Measurements from ENCODE around the gene PIP4K2A. TPM values are rescaled to one million over a fixed set of nuclear protein-coding genes. Genes with fewer than 3 reads are reported as not detected.

The PIP4K2A gene
- total RNA-seq, 1 donor from 2014 or later = 28.6 TPM

DNA sequence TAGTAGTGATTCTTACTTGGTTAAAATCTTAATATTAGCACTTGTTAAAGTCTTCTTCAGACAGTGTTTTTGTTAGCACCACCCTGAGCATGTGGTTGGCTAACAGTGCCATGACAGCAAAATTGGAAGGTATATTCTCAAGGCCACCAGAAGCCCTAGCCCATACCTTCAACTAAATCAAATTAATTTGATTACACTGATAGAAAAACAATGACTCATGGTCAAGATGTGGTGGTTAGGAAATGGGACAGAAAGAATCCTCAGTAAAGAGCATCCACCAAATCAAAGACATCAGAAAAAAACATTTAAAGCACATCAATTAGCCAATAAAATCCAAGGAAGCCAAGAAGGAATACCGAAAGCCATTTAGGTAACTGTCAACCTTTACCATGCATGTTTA is 75.5 kb downstream of the PIP4K2A start:
- DNase-seq (ENCODE audit: low read depth) = no peak
- TF ChIP-seq, protein P1, sequence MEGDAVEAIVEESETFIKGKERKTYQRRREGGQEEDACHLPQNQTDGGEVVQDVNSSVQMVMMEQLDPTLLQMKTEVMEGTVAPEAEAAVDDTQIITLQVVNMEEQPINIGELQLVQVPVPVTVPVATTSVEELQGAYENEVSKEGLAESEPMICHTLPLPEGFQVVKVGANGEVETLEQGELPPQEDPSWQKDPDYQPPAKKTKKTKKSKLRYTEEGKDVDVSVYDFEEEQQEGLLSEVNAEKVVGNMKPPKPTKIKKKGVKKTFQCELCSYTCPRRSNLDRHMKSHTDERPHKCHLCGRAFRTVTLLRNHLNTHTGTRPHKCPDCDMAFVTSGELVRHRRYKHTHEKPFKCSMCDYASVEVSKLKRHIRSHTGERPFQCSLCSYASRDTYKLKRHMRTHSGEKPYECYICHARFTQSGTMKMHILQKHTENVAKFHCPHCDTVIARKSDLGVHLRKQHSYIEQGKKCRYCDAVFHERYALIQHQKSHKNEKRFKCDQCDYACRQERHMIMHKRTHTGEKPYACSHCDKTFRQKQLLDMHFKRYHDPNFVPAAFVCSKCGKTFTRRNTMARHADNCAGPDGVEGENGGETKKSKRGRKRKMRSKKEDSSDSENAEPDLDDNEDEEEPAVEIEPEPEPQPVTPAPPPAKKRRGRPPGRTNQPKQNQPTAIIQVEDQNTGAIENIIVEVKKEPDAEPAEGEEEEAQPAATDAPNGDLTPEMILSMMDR (conservative IDR thresholded peaks at IDR 0.05; ENCODE audit: low read depth, low read length) = no peak
- H3K4me3 ChIP-seq (ENCODE audit: low read depth, low read length) = no peak overlapping the region

DNA sequence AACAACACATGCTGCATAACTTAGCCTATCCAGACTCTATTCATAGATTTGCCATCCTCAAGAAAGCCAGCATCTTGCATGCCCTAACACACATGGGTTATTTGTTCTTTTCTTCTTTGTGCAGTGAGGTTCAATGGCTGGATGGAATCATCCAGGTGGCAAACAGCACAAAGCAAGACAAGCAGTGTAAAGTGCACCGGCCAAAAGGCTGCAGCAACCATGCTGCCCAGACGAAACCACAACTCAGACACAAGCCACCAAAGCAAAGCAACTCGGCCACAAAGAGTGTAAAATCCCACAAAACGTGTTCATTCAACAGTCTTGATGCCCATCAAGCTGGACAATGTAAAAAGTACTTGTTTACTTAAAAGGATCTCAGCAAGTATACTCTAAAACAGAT is 76.9 kb downstream of the PIP4K2A start:
- TF ChIP-seq, protein P1 (conservative IDR thresholded peaks at IDR 0.05; ENCODE audit: low read depth, low read length) = no peak
- no peak for DNase-seq (ENCODE audit: low read depth)
- no peak overlapping the region for H3K4me3 ChIP-seq (ENCODE audit: low read depth, low read length)

DNA sequence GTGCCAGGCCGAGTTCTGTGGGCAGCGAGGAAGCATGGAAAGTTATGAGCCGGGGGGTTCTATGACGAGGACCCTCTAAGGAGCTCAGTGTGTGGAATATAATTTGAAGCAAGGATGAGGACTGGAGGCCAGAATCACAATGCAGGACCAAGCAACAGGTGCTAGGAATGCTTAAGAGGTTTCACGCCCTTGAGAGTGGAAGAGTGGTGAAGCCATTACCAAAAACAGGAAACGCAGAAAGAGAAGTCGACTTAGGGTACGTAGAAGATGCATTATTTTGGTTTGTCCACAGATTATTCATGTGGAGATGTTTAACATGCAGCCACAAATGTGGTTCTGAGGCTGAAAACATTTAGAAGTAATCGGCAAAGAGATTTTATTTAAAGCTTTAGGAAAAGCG is 78.7 kb downstream of the PIP4K2A start:
- no peak overlapping the region for H3K4me3 ChIP-seq (ENCODE audit: low read depth, low read length)
- TF ChIP-seq, protein P1 (conservative IDR thresholded peaks at IDR 0.05; ENCODE audit: low read depth, low read length) = no peak
- DNase-seq (ENCODE audit: low read depth) = no peak

DNA sequence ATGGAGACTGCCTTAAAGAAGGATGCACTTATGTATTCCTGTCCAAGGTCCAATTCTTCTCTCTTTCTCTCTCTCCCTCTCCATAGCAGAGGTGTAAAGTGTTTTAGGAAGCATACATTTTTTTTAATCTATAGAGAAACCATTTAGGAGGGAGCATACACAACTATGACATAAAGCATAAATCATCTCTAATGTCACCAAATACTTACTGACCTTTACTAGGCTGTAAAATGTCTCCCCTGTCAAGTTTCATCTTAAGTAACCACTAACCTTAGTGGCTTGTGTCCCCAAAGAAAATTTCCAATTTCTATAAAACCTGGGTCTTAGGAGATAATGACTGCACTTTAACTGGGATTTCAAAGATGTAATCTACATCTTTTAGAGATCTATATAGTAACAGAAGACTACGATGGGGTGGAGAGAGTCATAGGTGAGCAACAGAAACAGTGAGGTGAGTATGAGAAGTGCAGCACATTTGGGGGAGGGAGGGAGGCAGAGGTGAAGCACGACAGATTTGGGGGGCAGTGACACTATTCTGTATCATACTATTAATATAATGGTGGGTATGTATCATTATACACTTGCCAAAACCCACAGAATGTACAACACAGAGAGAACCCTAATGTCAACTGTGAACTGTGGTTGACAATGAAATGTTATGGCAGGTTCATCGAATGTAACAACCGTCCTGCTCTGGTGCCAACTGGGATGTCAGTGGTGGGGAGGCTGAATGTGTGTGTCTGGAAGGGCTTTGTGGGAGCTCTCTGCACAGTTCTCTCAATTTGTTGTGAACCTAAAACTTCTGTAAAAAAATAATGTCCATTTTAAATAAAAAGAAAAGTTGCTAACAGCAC is 79.5 kb downstream of the PIP4K2A start:
- H3K4me3 ChIP-seq (ENCODE audit: low read depth, low read length) = no peak overlapping the region
- no peak for DNase-seq (ENCODE audit: low read depth)
- TF ChIP-seq, protein P1 (conservative IDR thresholded peaks at IDR 0.05; ENCODE audit: low read depth, low read length) = no peak

DNA sequence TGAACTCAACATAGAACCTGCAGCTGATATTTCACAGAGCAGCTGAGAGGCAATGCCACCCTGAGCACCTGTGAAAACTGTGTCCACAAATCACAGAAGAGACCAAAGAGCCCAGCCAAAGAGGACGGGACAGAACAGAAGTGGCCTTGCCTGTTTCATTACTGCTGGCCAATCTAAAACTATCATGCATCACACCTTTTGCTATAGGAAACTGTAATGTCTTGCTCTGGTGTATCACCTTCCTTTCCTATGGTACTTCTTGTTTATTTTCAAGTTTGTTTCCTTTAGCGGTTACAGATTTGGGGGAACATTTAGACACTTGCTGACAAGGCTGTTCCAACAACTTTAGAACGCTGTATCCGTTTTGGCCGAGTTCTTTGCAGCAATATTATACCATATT is 80.3 kb downstream of the PIP4K2A start:
- no peak for DNase-seq (ENCODE audit: low read depth)
- TF ChIP-seq, protein P1 (conservative IDR thresholded peaks at IDR 0.05; ENCODE audit: low read depth, low read length) = no peak
- H3K4me3 ChIP-seq (ENCODE audit: low read depth, low read length) = no peak overlapping the region

DNA sequence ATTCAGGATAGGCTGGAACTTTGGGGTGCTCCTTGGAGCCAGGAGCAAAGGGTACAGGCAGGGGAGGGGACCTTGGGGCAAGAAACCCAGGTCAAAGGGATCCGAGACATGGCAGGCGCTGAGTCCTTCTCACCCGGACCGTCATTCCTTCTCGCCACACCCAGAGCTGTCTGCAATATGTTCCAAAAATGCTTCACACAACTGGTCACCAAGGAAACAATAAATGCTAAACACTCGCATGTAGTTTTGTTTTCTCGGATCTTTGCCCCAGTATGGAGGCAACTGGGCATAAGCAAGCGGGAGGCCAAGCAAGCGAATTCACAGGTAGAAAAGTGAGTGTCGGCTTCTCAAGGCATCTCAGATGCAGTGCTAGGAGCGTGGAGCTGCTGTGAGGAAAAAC is 80.8 kb downstream of the PIP4K2A start:
- TF ChIP-seq, protein P1 (conservative IDR thresholded peaks at IDR 0.05; ENCODE audit: low read depth, low read length) = no peak
- no peak overlapping the region for H3K4me3 ChIP-seq (ENCODE audit: low read depth, low read length)
- no peak for DNase-seq (ENCODE audit: low read depth)

DNA sequence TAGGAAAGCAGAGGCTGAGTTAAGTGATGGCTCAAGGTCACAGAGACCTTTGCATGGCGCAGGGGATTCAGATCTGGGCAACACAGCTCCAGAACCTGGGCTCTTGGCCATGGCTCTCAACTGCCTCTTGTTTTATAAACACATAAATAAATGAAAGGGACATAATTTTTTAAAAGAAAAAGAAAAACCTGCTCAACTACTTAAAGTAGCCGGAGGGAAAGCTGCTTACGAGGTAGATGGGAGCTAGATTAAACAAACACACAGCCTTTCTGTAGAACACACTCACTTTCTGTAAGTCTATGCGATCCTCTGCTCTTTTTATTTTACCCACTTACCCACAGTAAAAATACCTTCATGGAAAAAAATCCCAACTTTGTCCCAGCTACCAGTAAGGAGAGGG is 81.3 kb downstream of the PIP4K2A start:
- H3K4me3 ChIP-seq (ENCODE audit: low read depth, low read length) = no peak overlapping the region
- no peak for DNase-seq (ENCODE audit: low read depth)
- TF ChIP-seq, protein P1 (conservative IDR thresholded peaks at IDR 0.05; ENCODE audit: low read depth, low read length) = no peak

All from epithelial cell of proximal tubule (primary cell).